Activated naive CD8-positive, alpha-beta T cell treated with anti-CD3 and anti-CD28 coated beads, Interleukin-2, amount 50 U/mL, for 24 hours (primary cell): ENCODE data around the gene FADS2.

Experiments used
- ATAC-seq: fragments of 150-1000 bp; cut with Tn5 transposase; one replicate; pipeline ENCODE4 v1.10.0; 2021
- DNase-seq: peaks from one replicate; pipeline ENCODE4 v3.0.0; 2021
- H3K27ac Mint-ChIP-seq: one replicate; pipeline ENCODE4 v1.8.0; 2021; ENCODE audit warnings: mild to moderate bottlenecking, mixed read lengths
- H3K27me3 Mint-ChIP-seq: one replicate; pipeline ENCODE4 v1.8.0; 2021; ENCODE audit warnings: mixed read lengths
- H3K36me3 Mint-ChIP-seq: one replicate; pipeline ENCODE4 v1.8.0; 2021; ENCODE audit warnings: low read depth, mixed read lengths
- H3K4me1 Mint-ChIP-seq: one replicate; pipeline ENCODE4 v1.8.0; 2021; ENCODE audit warnings: mixed read lengths
- H3K4me3 Mint-ChIP-seq: one replicate; pipeline ENCODE4 v1.8.0; 2021; ENCODE audit warnings: mild to moderate bottlenecking, moderate library complexity, mixed read lengths
- H3K9me3 Mint-ChIP-seq: one replicate; pipeline ENCODE4 v1.8.0; 2021; ENCODE audit warnings: mixed read lengths

Gene FADS2

GRCh38 chr11:61855939-61856680 lies 28.0 kb downstream of the FADS2 start:
- ATAC-seq (no peak), DNase-seq (no peak)
- Mint-ChIP-seq H3K4me1 (no peaks in the 10 kb centered on the region), H3K27ac (no peak overlapping the region), H3K27me3 (no peaks in the 10 kb centered on the region), H3K4me3 (no peak overlapping the region), H3K36me3 (no peaks in the 10 kb centered on the region), H3K9me3 (no peaks in the 10 kb centered on the region)

- H3K36me3 Mint-ChIP-seq: peaks cover 1% of the 10 kb centered on the region
- H3K9me3 Mint-ChIP-seq: no peaks in the 10 kb centered on the region
- no peaks in the 10 kb centered on the region for H3K4me1 Mint-ChIP-seq
- H3K27ac Mint-ChIP-seq: no peak overlapping the region
- H3K27me3 Mint-ChIP-seq: no peaks in the 10 kb centered on the region
- H3K4me3 Mint-ChIP-seq: no peak overlapping the region
- no peak for DNase-seq
- ATAC-seq: no peak
Measured at GRCh38 chr11:61860054-61860903, 32.2 kb downstream of the FADS2 start.

- no peaks in the 10 kb centered on the region for H3K4me1 Mint-ChIP-seq
- H3K36me3 Mint-ChIP-seq: peaks cover 1% of the 10 kb centered on the region
Measured at GRCh38 chr11:61861634-61862033, 33.5 kb downstream of the FADS2 start.

GRCh38 chr11:61862714-61863547 lies 34.8 kb downstream of the FADS2 start:
- Mint-ChIP-seq H3K4me3 (no peak overlapping the region), H3K27ac (no peak overlapping the region), H3K9me3 (no peaks in the 10 kb centered on the region), H3K4me1 (no peaks in the 10 kb centered on the region), H3K27me3 (no peaks in the 10 kb centered on the region), H3K36me3 (peaks cover 1% of the 10 kb centered on the region)
- ATAC-seq: peak; percentile 22
- DNase-seq: no peak

More at GRCh38 chr11:61861634-61862033, 33.5 kb downstream of the FADS2 start:
- no peak for DNase-seq
- Mint-ChIP-seq H3K9me3 (no peaks in the 10 kb centered on the region), H3K27me3 (no peaks in the 10 kb centered on the region), H3K27ac (no peak overlapping the region), H3K4me3 (no peak overlapping the region)
- no peak for ATAC-seq

- Mint-ChIP-seq H3K36me3 (peaks cover 1% of the 10 kb centered on the region), H3K9me3 (no peaks in the 10 kb centered on the region), H3K4me3 (no peak overlapping the region), H3K27ac (no peak overlapping the region), H3K4me1 (no peaks in the 10 kb centered on the region), H3K27me3 (no peaks in the 10 kb centered on the region)
- ATAC-seq (no peak), DNase-seq (no peak)
Measured at GRCh38 chr11:61863548-61864081, 35.5 kb downstream of the FADS2 start.

- Mint-ChIP-seq H3K4me3 (no peak overlapping the region), H3K9me3 (no peaks in the 10 kb centered on the region), H3K27ac (no peak overlapping the region), H3K4me1 (no peaks in the 10 kb centered on the region), H3K36me3 (peaks cover 1% of the 10 kb centered on the region), H3K27me3 (no peaks in the 10 kb centered on the region)
- DNase-seq (no peak), ATAC-seq (no peak)
Measured at GRCh38 chr11:61864814-61865775, 37.0 kb downstream of the FADS2 start.

GRCh38 chr11:61866231-61866957 lies 38.3 kb downstream of the FADS2 start:
- no peak for ATAC-seq
- Mint-ChIP-seq H3K27ac (no peak overlapping the region), H3K4me1 (peaks cover 4% of the 10 kb centered on the region)

GRCh38 chr11:61866958-61867343 lies 38.9 kb downstream of the FADS2 start:
- H3K4me3 Mint-ChIP-seq: no peak overlapping the region
- H3K4me1 Mint-ChIP-seq: peaks cover 4% of the 10 kb centered on the region
- ATAC-seq (no peak), DNase-seq (no peak)
- no peaks in the 10 kb centered on the region for H3K9me3 Mint-ChIP-seq
- H3K27ac Mint-ChIP-seq: no peak overlapping the region
- H3K27me3 Mint-ChIP-seq: peaks cover 2% of the 10 kb centered on the region
- no peaks in the 10 kb centered on the region for H3K36me3 Mint-ChIP-seq

More at GRCh38 chr11:61866231-61866957, 38.3 kb downstream of the FADS2 start:
- peaks cover 1% of the 10 kb centered on the region for H3K36me3 Mint-ChIP-seq
- no peak for DNase-seq
- H3K27me3 Mint-ChIP-seq: peaks cover 2% of the 10 kb centered on the region
- no peaks in the 10 kb centered on the region for H3K9me3 Mint-ChIP-seq
- no peak overlapping the region for H3K4me3 Mint-ChIP-seq

GRCh38 chr11:61868571-61869428 lies 40.7 kb downstream of the FADS2 start:
- Mint-ChIP-seq H3K4me1 (peaks cover 4% of the 10 kb centered on the region), H3K27me3 (peaks cover 2% of the 10 kb centered on the region), H3K36me3 (no peaks in the 10 kb centered on the region), H3K27ac (no peak overlapping the region), H3K9me3 (no peaks in the 10 kb centered on the region), H3K4me3 (no peak overlapping the region)
- ATAC-seq (no peak), DNase-seq (no peak)

- no peaks in the 10 kb centered on the region for H3K9me3 Mint-ChIP-seq
- no peak overlapping the region for H3K4me3 Mint-ChIP-seq
- H3K4me1 Mint-ChIP-seq: peaks cover 4% of the 10 kb centered on the region
- ATAC-seq (no peak), DNase-seq (no peak)
- H3K36me3 Mint-ChIP-seq: no peaks in the 10 kb centered on the region
- peaks cover 2% of the 10 kb centered on the region for H3K27me3 Mint-ChIP-seq
- no peak overlapping the region for H3K27ac Mint-ChIP-seq
Measured at GRCh38 chr11:61869429-61869707, 41.3 kb downstream of the FADS2 start.

GRCh38 chr11:61869708-61870451 lies 41.8 kb downstream of the FADS2 start:
- Mint-ChIP-seq H3K36me3 (no peaks in the 10 kb centered on the region), H3K4me1 (peaks cover 4% of the 10 kb centered on the region), H3K9me3 (no peaks in the 10 kb centered on the region), H3K27ac (no peak overlapping the region), H3K27me3 (peaks cover 2% of the 10 kb centered on the region), H3K4me3 (no peak overlapping the region)
- DNase-seq: no peak
- no peak for ATAC-seq

- Mint-ChIP-seq H3K4me1 (peaks cover 4% of the 10 kb centered on the region), H3K4me3 (no peak overlapping the region), H3K27me3 (peaks cover 2% of the 10 kb centered on the region), H3K36me3 (no peaks in the 10 kb centered on the region), H3K9me3 (no peaks in the 10 kb centered on the region), H3K27ac (no peak overlapping the region)
- DNase-seq (no peak), ATAC-seq (no peak)
Measured at GRCh38 chr11:61870541-61871031, 42.5 kb downstream of the FADS2 start.
